ENCODE measurements around the gene ZNF559.

ZNF559 gene

GRCh38 chr19:9354651-9355050, 30.7 kb downstream of the ZNF559 start:
- TF ChIP-seq CTCF (IDR thresholded peaks at IDR 0.05; ENCODE audit: insufficient read depth, low read depth, low read length, missing control alignments), result no peak
- H3K4me3 ChIP-seq (ENCODE audit: low read depth, low read length), result no peak overlapping the region
- no peak for DNase-seq (ENCODE audit: low read depth)

- DNase-seq (ENCODE audit: low read depth), result no peak
- no peak for TF ChIP-seq CTCF (IDR thresholded peaks at IDR 0.05; ENCODE audit: insufficient read depth, low read depth, low read length, missing control alignments)
- no peak within 1 kb of the TSS for H3K4me3 ChIP-seq (ENCODE audit: low read depth, low read length)
Measured at GRCh38 chr19:9362905-9363304, 38.9 kb downstream of the ZNF559 start, which contains the start of gene ZNF177. TSS of gene ZNF177 (plus strand) at chr19:9363013. CDS start at chr19:9378312, 15,299 bp downstream.

GRCh38 chr19:9370738-9371619, 47.0 kb downstream of the ZNF559 start:
- TF ChIP-seq CTCF (IDR thresholded peaks at IDR 0.05; ENCODE audit: insufficient read depth, low read depth, low read length, missing control alignments), result no peak
- no peak for DNase-seq (ENCODE audit: low read depth)
- H3K4me3 ChIP-seq (ENCODE audit: low read depth, low read length), result no peak overlapping the region

- no peak overlapping the region for H3K4me3 ChIP-seq (ENCODE audit: low read depth, low read length)
- TF ChIP-seq CTCF (IDR thresholded peaks at IDR 0.05; ENCODE audit: insufficient read depth, low read depth, low read length, missing control alignments), result no peak
- no peak for DNase-seq (ENCODE audit: low read depth)
Measured at GRCh38 chr19:9381361-9381785, 57.4 kb downstream of the ZNF559 start.

Measured in GM12865 (cell line).